NCI-H2029 treated with DMSO at 0.1 percent for 48 hours (cell line): ENCODE measurements around the gene SPRR2B.
"Not testable (repeated sequence)": the region's sequence is repeated elsewhere in the genome, so short reads cannot be mapped to it uniquely, and the experiment has no call there.

Experiments used
- DNase-seq: peaks from one replicate; lab custom pipeline; 2025; lab: John Stamatoyannopoulos, UW

Gene SPRR2B

GRCh38 chr1:153071511-153071910, at the start of gene SPRR2B:
Gene SPRR2B, minus strand, starts transcription at chr1:153071611. Its CDS starts 772 bp downstream, at chr1:153070839.
- no peak for DNase-seq

- DNase-seq = no peak
These were observed 49.5 kb upstream of the SPRR2B start for GRCh38 chr1:153120945-153121344.

- no peak for DNase-seq
These were observed 48.1 kb upstream of the SPRR2B start for GRCh38 chr1:153119491-153119971.

- DNase-seq = not testable (repeated sequence)
These were observed 43.9 kb upstream of the SPRR2B start for GRCh38 chr1:153115264-153115663.

- no peak for DNase-seq
These were observed 42.0 kb upstream of the SPRR2B start, which contains the start of gene SPRR2F for GRCh38 chr1:153113416-153113815. Gene SPRR2F, minus strand, starts transcription at chr1:153113516. Its CDS starts 783 bp downstream, at chr1:153112733.

GRCh38 chr1:153112454-153112853, 41.0 kb upstream of the SPRR2B start:
- not testable (repeated sequence) for DNase-seq

GRCh38 chr1:153100245-153100644, 28.8 kb upstream of the SPRR2B start:
- no peak for DNase-seq

GRCh38 chr1:153099461-153100045, 28.1 kb upstream of the SPRR2B start:
- DNase-seq = no peak

GRCh38 chr1:153095764-153096163, 24.4 kb upstream of the SPRR2B start:
- no peak for DNase-seq

GRCh38 chr1:153094426-153094825, 23.0 kb upstream of the SPRR2B start, which contains the start of gene SPRR2E:
Gene SPRR2E, minus strand, starts transcription at chr1:153094526. Its CDS starts 775 bp downstream, at chr1:153093751.
- no peak for DNase-seq

GRCh38 chr1:153087652-153088051, 16.2 kb upstream of the SPRR2B start:
- no peak for DNase-seq

GRCh38 chr1:153081736-153082135, 10.3 kb upstream of the SPRR2B start:
- no peak for DNase-seq

GRCh38 chr1:153072806-153073726, 1.7 kb upstream of the SPRR2B start:
- no peak for DNase-seq

- DNase-seq = no peak
These were observed 1.2 kb downstream of the SPRR2B start for GRCh38 chr1:153070243-153070642.

GRCh38 chr1:153058826-153059784, 12.3 kb downstream of the SPRR2B start:
- no peak for DNase-seq

GRCh38 chr1:153058154-153058553, 13.3 kb downstream of the SPRR2B start:
- no peak for DNase-seq

GRCh38 chr1:153057375-153057774, 14.0 kb downstream of the SPRR2B start, which contains the start of gene SPRR2A:
Gene SPRR2A, minus strand, starts transcription at chr1:153057512. Its CDS starts 777 bp downstream, at chr1:153056735.
- no peak for DNase-seq

GRCh38 chr1:153056111-153056510, 15.3 kb downstream of the SPRR2B start:
- DNase-seq = not testable (repeated sequence)

- no peak for DNase-seq
These were observed 22.2 kb downstream of the SPRR2B start for GRCh38 chr1:153049211-153049610.

GRCh38 chr1:153040950-153041631, 30.3 kb downstream of the SPRR2B start, which contains the start of gene SPRR2D:
Gene SPRR2D, minus strand, starts transcription at chr1:153041120. Its CDS starts 774 bp downstream, at chr1:153040346.
- no peak for DNase-seq

GRCh38 chr1:153035211-153035610, 36.2 kb downstream of the SPRR2B start:
- no peak for DNase-seq
